Body of pancreas (tissue), 4 donors: ENCODE data around the gene PTPRA. TPM values are rescaled to one million over a fixed set of nuclear protein-coding genes. Genes with fewer than 3 reads are reported as not detected.
"Not testable (repeated sequence)": the region's sequence is repeated elsewhere in the genome, so short reads cannot be mapped to it uniquely, and the experiment has no call there.

ENCODE experiments used
- ATAC-seq: fragments of 150-250 bp; one replicate; pipeline ENCODE4 v1.9.1; 2016
- DNase-seq, 4 donors: peaks; one replicate each; pipeline ENCODE4 v3.0.0-alpha.2; 2019
- H3K27ac ChIP-seq, 4 donors: fragments of 200-600 bp; sonication (generic); 1 replicate in 3 of 4; 2 replicates in 1 of 4; pipeline versions ENCODE4 v1.5.1 to v1.6.1; 2016 to 2019; ENCODE audit warnings: mild to moderate bottlenecking in 1 of 4, mixed read lengths in 1 of 4, moderate library complexity in 1 of 4
- H3K27me3 ChIP-seq, 2 donors: fragments of 200-600 bp; sonication (generic); one replicate each; pipeline ENCODE4 v1.6.0; 2016; ENCODE audit warnings: mild to moderate bottlenecking in 1 of 2
- H3K36me3 ChIP-seq, 2 donors: fragments of 200-600 bp; sonication (generic); replicated peaks in 1 of 2; 2 replicates each; pipeline ENCODE4 v1.5.1; 2016; ENCODE audit warnings: low read depth in 2 of 2; ENCODE audit not compliant: insufficient read depth in 1 of 2
- H3K4me1 ChIP-seq: fragments of 200-600 bp; sonication (generic); one replicate; pipeline ENCODE4 v1.6.0; 2016
- H3K4me3 ChIP-seq, 2 donors: fragments of 200-600 bp; sonication (generic); 1 replicate in 1 of 2; 2 replicates in 1 of 2; pipeline ENCODE4 v1.5.1; 2016 to 2019
- H3K9me3 ChIP-seq, 3 donors: fragments of 200-600 bp; sonication (generic); 1 replicate in 2 of 3; 2 replicates in 1 of 3; pipeline ENCODE4 v1.5.1; 2016
- POLR2A ChIP-seq, 3 donors: fragments of 450-650 bp; IDR thresholded peaks; one replicate each; pipeline ENCODE4 v1.6.1; 2016; ENCODE audit warnings: antibody characterized with exemption in 3 of 3, mild to moderate bottlenecking in 2 of 3
- WGBS, 2 donors: methylation state at CpG; one replicate each; pipeline ENCODE4 v1.1.5; 2017; 5-methylcytosine and 5-hydroxymethylcytosine counted together
- intact Hi-C: fragments of 100-400 bp; cut with DNase I; formaldehyde crosslinking; loops from one replicate; pipeline ENCODE4 v1.15.1; 2023
- total RNA-seq, 2 donors: library from RNA; depleted of rRNA; stranded (reverse); fragments of >200 nt; gene quantifications; one replicate each; pipeline ENCODE4 v1.1.0, GENCODE V29; 2016
- TF ChIP-seq, protein P1 (sequence below), 7 experiments: fragments of 450-650 bp in 4 of 7; fragments of 200-600 bp in 3 of 7; sonication (generic) in 3 of 7; IDR thresholded peaks; one replicate each; pipeline ENCODE4 v1.5.1; 2016 to 2019; ENCODE audit warnings: antibody characterized with exemption in 7 of 7

PTPRA gene
- total RNA-seq, 2 donors from 2014 or later, result 22.3 to 24.1 TPM

DNA sequence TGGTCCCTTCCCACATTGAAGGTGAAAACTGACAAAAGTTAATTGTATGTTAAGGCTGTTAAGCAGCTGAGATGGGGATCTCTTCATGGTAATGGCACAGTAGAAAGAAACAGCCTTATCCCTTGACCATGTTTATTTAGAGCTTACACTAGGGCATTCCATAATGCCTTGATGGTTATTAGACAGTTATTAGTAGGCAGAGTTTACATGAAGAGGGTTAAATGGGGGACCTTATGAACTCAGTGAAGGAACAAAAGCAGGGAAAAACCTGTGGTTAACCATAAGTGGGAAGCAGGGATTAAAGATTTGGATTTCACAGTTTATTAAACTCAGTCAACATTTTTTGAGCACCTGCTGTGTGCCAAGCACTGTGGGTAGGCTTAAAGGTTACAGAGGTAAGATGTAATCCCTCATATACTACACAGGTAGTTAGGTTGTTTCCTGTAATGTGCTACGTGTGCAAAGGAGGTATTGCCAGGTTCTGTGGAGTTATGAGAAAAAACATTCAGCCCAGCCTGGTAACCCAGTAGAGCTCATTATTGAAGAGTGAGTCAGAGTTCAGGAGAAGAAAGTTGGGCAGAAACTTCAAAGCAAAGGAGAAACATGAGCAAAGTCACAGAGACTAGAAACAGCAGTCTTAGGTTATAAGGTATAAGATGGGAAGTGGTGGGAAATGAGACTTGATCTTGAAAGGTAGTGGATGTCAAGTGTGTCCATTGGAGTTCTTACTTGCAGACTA, 137.9 kb downstream of the PTPRA start:
- intact Hi-C loops, result no loop called here
- DNase-seq (no peak), ATAC-seq (no peak)
- Histone ChIP-seq H3K4me3 (no peak overlapping the region), H3K27me3 (no peaks in the 10 kb centered on the region), H3K4me1 (no peaks in the 10 kb centered on the region), H3K36me3 (peaks cover 0 to 3% of the 10 kb centered on the region in 2 donors), H3K27ac (no peak overlapping the region), H3K9me3 (no peaks in the 10 kb centered on the region)
- 82 to 85% methylated on average over 1 of the region's 1 CpG for WGBS, 2 donors
- TF ChIP-seq, protein P1, sequence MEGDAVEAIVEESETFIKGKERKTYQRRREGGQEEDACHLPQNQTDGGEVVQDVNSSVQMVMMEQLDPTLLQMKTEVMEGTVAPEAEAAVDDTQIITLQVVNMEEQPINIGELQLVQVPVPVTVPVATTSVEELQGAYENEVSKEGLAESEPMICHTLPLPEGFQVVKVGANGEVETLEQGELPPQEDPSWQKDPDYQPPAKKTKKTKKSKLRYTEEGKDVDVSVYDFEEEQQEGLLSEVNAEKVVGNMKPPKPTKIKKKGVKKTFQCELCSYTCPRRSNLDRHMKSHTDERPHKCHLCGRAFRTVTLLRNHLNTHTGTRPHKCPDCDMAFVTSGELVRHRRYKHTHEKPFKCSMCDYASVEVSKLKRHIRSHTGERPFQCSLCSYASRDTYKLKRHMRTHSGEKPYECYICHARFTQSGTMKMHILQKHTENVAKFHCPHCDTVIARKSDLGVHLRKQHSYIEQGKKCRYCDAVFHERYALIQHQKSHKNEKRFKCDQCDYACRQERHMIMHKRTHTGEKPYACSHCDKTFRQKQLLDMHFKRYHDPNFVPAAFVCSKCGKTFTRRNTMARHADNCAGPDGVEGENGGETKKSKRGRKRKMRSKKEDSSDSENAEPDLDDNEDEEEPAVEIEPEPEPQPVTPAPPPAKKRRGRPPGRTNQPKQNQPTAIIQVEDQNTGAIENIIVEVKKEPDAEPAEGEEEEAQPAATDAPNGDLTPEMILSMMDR (IDR thresholded peaks at IDR 0.05), result no peak
- TF ChIP-seq POLR2A (IDR thresholded peaks at IDR 0.05), result no peak

- ATAC-seq, result no peak
- intact Hi-C loops, result no loop called here
- H3K36me3 ChIP-seq, result peaks cover 0 to 3% of the 10 kb centered on the region in 2 donors
- DNase-seq, result no peak
- no peak overlapping the region for H3K4me3 ChIP-seq
- 78 to 85% methylated on average over 3 of the region's 3 CpGs for WGBS, 2 donors
- no peaks in the 10 kb centered on the region for H3K27me3 ChIP-seq
- TF ChIP-seq POLR2A (IDR thresholded peaks at IDR 0.05), result no peak
- TF ChIP-seq, protein P1 (IDR thresholded peaks at IDR 0.05), result no peak
- H3K27ac ChIP-seq, result no peak overlapping the region
- H3K9me3 ChIP-seq, result no peaks in the 10 kb centered on the region
- no peaks in the 10 kb centered on the region for H3K4me1 ChIP-seq
Observed at GRCh38 chr20:3011752-3012151, 138.5 kb downstream of the PTPRA start.

DNA sequence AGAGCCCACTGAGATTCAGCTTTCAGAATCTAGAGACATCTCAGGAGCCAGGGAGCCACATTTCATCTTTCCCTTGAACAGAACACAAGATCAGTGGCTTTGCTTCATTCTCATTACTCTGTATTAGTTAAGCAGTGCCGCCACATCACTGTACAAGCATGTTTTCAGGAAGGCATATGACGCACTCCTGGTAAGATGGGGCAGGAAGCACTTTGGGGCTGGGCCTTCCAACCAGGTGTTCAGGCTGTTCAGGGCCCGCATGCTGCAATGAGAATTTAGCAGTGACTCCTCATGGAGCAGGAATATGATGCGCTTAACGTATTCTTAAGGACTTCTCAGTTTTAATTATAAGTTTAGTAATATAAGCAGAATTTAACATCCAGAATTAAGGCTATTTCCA, 140.5 kb downstream of the PTPRA start:
- intact Hi-C loops, result no loop called here
- no peaks in the 10 kb centered on the region for H3K9me3 ChIP-seq
- ATAC-seq (no peak), DNase-seq (no peak)
- H3K4me3 ChIP-seq, result no peak overlapping the region
- H3K4me1 ChIP-seq, result no peaks in the 10 kb centered on the region
- no peaks in the 10 kb centered on the region for H3K27me3 ChIP-seq
- WGBS, 2 donors, result 98% methylated on average over 5 of the region's 5 CpGs
- peaks cover 6% of the 10 kb centered on the region in 2 donors for H3K36me3 ChIP-seq
- TF ChIP-seq, protein P1 (IDR thresholded peaks at IDR 0.05), result no peak
- TF ChIP-seq POLR2A (IDR thresholded peaks at IDR 0.05), result no peak
- no peak overlapping the region for H3K27ac ChIP-seq

DNA sequence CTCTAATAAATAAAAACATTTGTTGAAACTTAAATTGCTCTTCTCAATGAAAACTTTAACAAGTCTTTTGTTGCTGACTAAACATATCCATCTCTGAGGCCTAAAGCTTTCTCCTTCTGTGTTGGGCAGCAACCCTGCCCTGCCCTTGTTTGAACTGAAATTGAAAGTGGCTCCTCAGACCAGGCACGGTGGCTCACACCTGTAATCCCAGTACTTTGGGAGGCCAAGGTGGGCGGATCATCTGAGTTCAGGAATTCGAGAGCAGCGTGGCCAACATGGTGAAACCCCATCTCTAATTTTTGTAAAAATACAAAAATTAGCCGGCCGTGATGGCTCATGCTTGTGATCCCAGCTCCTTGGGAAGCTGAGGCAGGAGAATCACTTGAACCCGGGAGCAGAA, 140.9 kb downstream of the PTPRA start:
- WGBS, 2 donors, result 98 to 100% methylated on average over 7 of the region's 7 CpGs
- H3K27me3 ChIP-seq, result no peaks in the 10 kb centered on the region
- TF ChIP-seq, protein P1 (IDR thresholded peaks at IDR 0.05), result no peak
- no peak for TF ChIP-seq POLR2A (IDR thresholded peaks at IDR 0.05)
- H3K4me1 ChIP-seq, result no peaks in the 10 kb centered on the region
- H3K36me3 ChIP-seq, result peaks cover 5 to 6% of the 10 kb centered on the region in 2 donors
- H3K4me3 ChIP-seq, result no peak overlapping the region
- H3K9me3 ChIP-seq, result no peaks in the 10 kb centered on the region
- DNase-seq, result no peak
- intact Hi-C loops, result no loop called here
- no peak overlapping the region for H3K27ac ChIP-seq
- no peak for ATAC-seq

DNA sequence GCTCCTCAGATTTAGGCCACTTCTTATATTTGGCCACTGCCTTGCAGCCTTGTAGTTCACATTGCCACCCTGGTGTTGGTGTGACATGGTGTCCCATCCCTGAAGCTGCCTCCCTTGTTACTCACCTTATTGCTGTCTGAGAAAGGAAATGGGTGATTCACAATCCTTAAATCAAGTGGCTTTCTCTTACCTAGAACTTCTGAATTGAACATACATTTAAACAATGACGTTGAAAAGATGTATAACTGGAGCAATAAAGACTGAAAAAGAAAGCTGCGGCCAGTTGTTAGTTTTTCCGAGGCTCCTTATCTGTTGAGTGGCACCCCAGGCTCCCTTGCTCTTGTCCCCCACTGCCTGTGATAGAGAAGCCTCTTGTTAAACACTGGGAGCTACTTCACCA, 141.4 kb downstream of the PTPRA start:
- intact Hi-C loops, result no loop called here
- Histone ChIP-seq H3K36me3 (peaks cover 5 to 6% of the 10 kb centered on the region in 2 donors), H3K27ac (no peak overlapping the region), H3K4me3 (no peak overlapping the region), H3K4me1 (no peaks in the 10 kb centered on the region), H3K27me3 (no peaks in the 10 kb centered on the region), H3K9me3 (no peaks in the 10 kb centered on the region)
- TF ChIP-seq POLR2A (IDR thresholded peaks at IDR 0.05), result no peak
- TF ChIP-seq, protein P1 (IDR thresholded peaks at IDR 0.05), result no peak
- DNase-seq (no peak), ATAC-seq (no peak)
- WGBS, 2 donors, result 68 to 74% methylated on average over 3 of the region's 3 CpGs

DNA sequence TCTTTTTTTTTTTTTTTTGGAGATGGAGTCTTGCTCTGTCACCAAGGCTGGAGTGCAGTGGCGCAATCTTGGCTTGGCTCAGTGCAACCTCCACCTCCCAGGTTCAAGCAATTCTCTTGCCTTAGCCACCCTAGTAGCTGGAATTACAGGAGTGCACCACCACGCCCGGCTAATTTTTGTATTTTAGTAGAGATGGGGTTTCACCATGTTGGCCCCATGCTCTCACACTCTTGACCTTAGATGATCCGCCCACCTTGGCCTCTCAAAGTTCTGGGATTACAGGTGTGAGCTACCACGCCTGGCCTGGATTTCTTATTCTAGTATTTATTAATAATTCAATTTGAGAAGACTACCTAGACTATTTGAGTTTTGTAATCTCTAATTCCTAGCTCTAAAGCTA, 142.0 kb downstream of the PTPRA start:
- H3K27ac ChIP-seq, H3K9me3 ChIP-seq, ATAC-seq, DNase-seq, H3K36me3 ChIP-seq, intact Hi-C loops, H3K4me3 ChIP-seq, H3K4me1 ChIP-seq, H3K27me3 ChIP-seq: not testable (repeated sequence)
- 89 to 92% methylated on average over 5 of the region's 5 CpGs for WGBS, 2 donors
